Stimulated activated CD8-positive, alpha-beta memory T cell treated with anti-CD3 and anti-CD28 coated beads, Interleukin-4, amount 100 ng/mL, for 48 hours (primary cell): Measurements from ENCODE around the gene CNOT3.
"Not testable (repeated sequence)": the region's sequence is repeated elsewhere in the genome, so short reads cannot be mapped to it uniquely, and the experiment has no call there.

ENCODE experiments used
- DNase-seq: peaks from one replicate; pipeline ENCODE4 v3.0.0-alpha.2; 2020

CNOT3 gene

DNA sequence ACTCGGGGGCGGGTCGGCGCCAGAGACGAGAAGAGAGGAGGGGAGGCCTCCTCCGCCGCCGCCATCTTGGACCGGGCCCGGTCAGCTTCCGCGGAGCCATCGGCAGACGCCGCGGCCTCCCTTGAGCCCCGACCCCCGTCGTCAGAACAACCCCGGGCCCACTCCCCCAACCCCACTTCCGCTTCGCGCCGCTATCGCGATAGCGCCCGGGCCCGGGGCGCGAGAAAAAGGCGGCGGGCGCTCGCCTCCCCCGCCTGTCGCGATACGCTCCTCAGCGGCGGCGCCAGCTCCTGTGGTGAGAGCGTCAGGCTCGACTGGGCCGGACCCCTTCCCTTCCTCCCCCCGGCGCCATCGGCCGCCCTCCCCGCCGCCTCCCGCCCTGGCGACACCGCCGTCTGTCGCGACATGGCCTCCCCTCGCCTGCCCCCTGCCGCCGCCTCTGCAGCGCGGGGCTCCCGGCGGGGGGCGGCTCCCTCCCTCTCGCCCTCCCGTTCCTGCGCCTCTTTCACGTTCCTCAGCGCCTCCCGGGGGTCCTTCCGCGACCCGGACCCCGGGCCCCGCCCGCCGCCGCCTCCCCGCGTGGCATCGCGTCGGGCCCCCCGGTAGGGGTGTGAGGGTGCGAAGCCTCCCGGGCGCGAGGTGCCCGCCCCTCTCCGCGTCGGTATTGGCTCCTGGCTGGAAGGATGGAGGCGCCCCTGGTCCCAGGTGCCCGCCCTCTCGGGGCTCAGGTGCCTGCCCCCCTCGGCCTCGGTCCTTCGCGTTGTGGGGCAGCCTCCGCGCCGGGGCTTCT is at the start of gene CNOT3:
Gene CNOT3, plus strand, starts transcription at position 64 of the 790 bp plus-strand sequence. CDS start 5,217 bp downstream, outside the sequence.
- peak; percentile 43 for DNase-seq

DNA sequence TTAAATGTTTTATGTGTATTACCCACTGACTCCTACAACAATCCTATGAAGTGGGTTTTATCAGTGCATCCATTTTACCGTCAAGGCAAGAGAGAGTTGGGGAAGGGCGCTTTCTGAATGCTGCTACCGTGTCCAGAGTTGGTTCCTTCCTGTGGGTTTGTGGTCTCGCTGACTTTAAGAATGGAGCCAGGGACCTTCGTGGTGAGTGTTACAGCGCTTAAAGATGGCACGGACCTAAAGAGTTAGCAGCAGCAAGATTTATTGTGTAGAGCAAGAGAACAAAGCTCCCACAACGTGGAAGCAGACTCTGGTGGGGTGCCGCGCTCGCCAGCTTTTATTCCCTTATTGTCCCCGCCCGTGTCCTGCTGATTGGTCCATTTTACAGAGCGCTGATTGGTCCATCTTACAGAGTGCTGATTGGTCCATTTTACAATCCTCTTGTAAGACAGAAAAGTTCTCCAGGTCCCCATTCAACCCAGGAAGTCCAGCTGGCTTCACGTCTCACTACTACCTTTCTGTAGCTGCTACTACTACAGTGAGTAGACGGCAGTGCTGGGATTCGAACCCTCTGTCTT is 43.0 kb upstream of the CNOT3 start:
- no peak for DNase-seq

GRCh38 chr19:54095136-54095858 is 42.3 kb upstream of the CNOT3 start:
- no peak for DNase-seq

GRCh38 chr19:54095859-54096616 is 41.5 kb upstream of the CNOT3 start:
- peak; percentile 63 for DNase-seq

GRCh38 chr19:54096617-54097106 is 40.9 kb upstream of the CNOT3 start:
- no peak for DNase-seq

DNA sequence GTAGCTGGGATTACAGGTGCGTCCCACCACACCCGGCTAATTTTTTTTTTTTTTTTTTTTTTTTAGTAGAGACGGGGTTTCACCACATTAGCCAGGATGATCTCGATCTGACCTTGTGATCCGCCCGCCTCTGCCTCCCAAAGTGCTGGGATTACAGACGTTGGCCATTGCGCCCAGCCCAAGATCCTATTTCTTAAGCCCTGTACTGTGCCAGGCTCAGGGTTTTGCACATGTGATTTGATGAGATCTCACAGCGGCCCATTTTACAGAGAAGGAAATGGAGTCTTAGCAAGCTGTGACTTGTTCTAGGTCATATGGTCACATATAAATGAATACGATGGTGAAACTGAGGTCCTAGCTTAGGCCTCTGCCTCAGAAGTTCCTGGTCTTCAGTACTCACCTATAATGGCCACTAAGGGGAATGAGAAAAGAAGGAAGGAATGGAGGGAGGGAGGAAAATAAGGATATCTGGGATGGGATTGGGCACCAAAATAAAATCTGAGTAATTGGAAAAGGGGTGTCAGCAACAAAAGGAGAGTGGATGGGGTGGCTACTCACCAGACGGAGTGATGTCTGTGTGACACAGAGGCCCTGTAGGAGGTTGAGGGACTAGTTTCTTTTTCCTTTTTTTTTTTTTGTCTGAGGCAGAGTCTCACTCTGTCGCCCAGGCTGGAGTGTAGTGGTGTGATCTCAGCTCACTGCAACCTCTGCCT is 38.2 kb upstream of the CNOT3 start:
- DNase-seq = no peak

- not testable (repeated sequence) for DNase-seq
These were observed 37.7 kb upstream of the CNOT3 start for GRCh38 chr19:54099903-54100255.

DNA sequence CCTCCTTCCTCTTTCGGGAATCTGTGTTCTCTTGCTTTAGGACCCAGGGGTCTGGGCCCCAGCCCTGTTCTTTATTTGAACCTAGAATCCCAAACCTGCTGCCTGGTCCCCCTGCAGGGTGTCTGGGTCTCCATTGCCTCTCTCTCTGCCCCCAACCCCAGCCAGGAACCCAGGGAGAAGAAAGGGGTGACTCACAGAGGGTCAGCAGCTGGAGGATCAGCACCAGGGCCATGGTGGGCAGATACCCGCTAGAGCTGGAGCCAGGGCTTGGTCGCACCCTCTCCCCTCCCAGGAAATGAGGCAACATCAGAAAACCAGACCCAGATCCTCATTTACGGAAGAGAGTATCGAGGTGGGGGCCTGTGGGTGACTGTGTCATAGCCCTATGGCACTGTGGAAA is 37.0 kb upstream of the CNOT3 start, which contains the start of gene OSCAR:
Gene OSCAR, minus strand, starts transcription at position 243 of the 400 bp plus-strand sequence. Its CDS starts 11 bp downstream, at position 232.
- no peak for DNase-seq

GRCh38 chr19:54102421-54103169 is 35.0 kb upstream of the CNOT3 start, which contains the start of gene NDUFA3:
TSS of gene NDUFA3 (plus strand) at chr19:54102855. CDS start at chr19:54102879, 24 bp downstream.
- DNase-seq = peak; percentile 96

DNA sequence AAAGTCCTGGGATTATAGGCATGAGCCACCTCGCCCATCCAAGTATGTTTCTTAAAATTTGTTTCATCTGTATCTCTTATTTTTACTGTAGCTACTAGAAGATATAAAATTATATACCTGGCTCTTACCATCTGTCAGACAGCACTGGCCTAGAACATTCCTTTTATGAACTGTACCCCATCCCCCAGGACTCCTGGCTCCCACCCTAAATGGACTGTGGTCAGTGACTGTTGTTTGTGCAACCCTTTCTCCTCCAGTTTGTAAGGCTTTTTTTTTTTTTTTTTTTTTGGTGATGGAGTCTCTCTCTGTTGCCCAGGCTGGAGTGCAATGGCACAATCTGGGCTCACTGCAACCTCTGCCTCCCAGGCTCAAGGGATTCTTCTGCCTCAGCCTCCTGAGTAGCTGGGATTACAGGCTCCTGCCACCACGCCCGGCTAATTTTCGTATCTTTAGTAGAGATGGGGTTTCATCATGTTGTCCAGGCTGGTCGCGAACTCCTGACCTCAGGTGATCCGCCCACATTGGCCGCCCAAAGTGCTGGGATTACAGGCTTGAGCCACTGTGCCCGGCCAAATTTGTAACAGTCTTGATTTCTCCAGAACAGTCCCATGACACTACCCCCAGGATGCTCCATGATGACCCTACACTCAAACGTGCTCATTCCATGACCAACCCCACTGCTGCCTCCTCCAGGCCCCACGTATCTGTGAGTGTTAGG is 32.4 kb upstream of the CNOT3 start:
- DNase-seq = no peak

GRCh38 chr19:54105796-54106195 is 31.8 kb upstream of the CNOT3 start:
- no peak for DNase-seq

DNA sequence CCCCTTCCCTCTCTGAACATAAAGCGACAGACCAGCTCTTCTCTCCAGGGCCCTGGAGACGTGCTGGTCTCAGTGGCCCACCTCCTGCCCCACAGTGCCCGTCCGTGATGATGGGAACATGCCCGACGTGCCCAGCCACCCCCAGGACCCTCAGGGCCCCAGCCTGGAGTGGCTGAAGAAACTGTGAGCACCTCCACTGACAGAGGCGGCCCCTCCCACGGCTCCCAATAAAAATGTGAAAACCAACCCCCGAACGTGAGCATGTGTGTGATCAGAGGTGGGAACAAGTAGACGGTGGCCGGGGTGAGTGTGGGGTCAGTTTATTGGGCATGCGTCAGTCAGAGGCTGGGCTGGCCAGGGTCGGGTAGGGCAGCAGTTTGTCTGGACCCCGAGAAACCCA is 30.8 kb upstream of the CNOT3 start:
- no peak for DNase-seq

DNA sequence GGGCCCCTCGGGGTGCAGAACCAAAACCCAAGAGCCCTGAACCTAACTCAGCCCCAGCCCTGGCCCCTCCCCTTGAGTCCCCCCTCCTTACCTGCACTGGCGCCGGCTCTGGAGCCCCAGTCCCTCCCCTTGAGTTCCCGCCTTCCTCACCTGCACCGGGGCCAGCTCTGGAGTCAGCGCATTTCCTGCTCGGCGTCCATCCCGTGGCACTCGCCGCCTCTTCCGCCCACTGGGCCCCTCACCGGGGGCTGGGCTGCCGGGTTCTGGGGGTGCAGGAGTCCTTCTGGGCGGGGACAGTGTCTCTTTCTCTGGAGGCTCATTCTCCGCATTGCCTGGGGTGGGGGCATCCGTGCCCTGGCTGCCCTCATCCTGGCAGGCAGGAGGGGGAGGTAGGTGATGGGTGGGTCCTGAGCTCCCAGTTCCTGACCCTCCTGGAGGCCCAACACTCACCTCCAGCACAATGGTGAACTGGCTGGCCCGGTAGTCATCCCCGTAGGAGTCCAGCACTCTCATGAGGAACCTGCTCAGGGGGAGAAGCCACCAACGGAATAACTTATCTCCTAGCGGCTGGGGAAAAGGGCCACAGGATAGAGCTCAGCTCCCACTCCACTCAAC is 29.6 kb upstream of the CNOT3 start:
- DNase-seq = no peak

GRCh38 chr19:54108496-54108895 is 29.1 kb upstream of the CNOT3 start:
- no peak for DNase-seq

DNA sequence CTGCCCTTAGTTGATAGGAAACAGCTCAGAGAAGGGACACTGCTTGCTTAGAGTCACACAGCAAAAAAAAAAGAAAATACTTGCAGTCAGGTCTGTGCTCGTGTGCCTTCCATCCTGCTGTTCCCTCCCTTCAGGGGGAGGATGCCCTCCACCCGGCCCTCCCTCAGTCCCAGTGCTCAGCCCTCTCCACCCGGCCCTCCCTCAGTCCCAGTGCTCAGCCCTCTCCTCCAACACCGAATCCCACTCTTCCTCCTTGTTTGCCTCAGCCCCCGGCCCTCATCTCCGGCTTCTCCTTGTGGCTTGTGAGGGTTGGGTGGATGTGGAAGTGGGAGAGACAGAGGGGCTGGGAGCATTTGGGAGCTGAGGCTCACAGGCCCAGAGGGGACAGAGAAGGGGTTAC is 27.9 kb upstream of the CNOT3 start:
- no peak for DNase-seq

DNA sequence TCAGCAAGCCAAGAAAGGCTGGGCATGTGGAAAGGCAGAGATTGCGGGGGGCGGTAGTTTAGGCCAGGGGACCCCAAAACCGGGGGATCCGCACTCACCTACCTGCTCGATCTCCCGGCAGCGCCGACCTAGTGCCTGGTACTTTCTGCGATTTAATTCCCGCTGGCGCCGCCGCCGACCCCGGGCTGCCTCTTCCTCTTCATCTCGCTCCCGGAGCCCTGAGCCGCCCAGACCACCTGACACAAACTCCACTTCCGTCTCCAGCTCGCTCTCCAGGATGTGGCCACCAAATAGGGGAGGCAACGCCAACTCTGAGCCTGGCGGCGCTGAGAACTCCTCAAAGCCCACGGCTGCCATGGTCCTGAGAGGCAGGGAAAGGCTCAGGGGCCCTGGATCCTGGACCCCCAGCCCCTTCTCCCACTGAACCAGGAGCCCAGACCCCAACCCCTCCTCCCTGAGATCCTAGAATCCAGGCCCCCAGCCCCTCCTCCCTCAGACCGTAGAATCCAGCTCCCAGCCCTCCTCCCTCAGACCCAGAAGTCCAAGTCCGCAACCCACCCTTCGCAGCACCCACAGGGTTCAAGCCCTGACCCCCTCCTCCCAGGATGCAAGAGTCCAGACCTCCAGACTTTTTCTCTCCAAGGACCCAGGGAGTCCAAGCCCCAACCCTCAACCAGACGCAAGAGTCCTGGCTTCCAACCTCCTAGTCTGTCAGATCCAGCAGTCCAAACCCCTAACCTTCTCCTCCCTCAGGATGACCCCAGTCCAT is 23.0 kb upstream of the CNOT3 start:
- DNase-seq = peak; percentile 67

GRCh38 chr19:54115109-54116063 is 22.2 kb upstream of the CNOT3 start, which contains the start of the genes PRPF31 and TFPT:
TSS of gene PRPF31 (plus strand) at chr19:54115754. CDS start at chr19:54118279, 2,525 bp downstream.
TSS of gene TFPT (minus strand) at chr19:54115657. CDS start at chr19:54115269, 388 bp downstream.
- peak; percentile 98 for DNase-seq

GRCh38 chr19:54121259-54121658 is 16.3 kb upstream of the CNOT3 start:
- DNase-seq = no peak
